ENCODE results near the gene PNMA6A.
"Not testable (repeated sequence)": the region's sequence is repeated elsewhere in the genome, so short reads cannot be mapped to it uniquely, and the experiment has no call there.

PNMA6A gene

DNA sequence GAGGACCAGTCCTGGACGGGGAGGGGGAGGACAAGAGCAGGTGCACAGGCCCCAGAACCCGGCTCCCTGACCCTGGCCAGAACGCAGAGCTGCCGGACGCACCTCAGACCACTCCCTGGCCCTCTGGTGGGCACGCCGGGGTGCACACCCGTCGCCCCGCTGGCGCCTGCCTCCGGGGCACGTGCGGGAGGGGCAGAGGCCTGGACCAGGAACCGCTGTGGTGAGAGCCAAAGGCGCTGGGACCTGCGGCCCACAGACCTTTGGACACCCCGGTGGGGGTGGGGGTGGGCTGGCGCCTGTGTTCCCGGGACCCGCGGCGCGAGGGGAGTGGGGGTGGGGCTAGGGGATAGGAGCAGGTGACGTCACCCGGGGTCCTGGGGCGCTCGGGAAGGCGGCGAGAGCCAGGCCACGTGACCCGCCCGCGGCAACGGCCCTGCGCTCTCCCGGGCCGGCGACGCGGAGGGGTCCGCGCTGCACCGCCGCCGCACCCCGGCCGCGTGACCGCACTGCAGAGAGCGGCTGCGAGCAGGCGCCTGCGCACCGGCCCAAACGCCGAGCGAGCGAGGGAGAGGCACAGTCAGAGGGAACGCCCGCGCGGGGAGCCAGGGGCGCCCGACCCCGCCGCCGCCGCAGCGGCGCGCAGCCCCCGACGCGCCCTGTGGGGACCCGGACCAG, at the start of gene PNMA6A:
Gene PNMA6A, plus strand, starts transcription at position 546 of the 675 bp plus-strand sequence. CDS start 609 bp downstream, outside the sequence.
- not testable (repeated sequence) for DNase-seq

GRCh38 chrX:153026501-153026900, 45.8 kb upstream of the PNMA6A start:
- DNase-seq = not testable (repeated sequence)

GRCh38 chrX:153028487-153028886, 43.8 kb upstream of the PNMA6A start:
- DNase-seq = not testable (repeated sequence)

DNA sequence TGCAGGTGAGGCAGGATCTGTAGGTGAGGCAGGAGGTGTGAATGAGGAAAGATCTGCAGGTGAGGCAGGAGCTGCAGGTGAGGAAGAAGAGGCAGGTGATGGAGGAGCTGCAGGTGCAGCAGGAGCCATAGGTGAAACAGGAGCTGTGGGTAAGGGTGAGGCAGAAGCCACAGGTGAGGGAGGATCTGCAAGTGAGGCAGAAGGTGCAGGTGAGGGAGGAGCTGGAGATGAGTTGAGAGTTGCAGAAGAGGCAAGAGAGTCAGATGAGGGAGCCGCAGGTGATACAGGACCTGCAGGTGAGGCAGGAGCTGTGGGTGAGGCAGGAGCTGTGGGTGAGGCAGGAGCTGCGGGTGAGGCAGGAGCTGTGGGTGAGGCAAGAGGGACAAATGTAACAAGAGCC, 43.1 kb upstream of the PNMA6A start:
- DNase-seq = no peak

- no peak for DNase-seq
Measured at GRCh38 chrX:153029875-153030274, 42.4 kb upstream of the PNMA6A start.

GRCh38 chrX:153030801-153031200, 41.5 kb upstream of the PNMA6A start:
- DNase-seq = no peak

DNA sequence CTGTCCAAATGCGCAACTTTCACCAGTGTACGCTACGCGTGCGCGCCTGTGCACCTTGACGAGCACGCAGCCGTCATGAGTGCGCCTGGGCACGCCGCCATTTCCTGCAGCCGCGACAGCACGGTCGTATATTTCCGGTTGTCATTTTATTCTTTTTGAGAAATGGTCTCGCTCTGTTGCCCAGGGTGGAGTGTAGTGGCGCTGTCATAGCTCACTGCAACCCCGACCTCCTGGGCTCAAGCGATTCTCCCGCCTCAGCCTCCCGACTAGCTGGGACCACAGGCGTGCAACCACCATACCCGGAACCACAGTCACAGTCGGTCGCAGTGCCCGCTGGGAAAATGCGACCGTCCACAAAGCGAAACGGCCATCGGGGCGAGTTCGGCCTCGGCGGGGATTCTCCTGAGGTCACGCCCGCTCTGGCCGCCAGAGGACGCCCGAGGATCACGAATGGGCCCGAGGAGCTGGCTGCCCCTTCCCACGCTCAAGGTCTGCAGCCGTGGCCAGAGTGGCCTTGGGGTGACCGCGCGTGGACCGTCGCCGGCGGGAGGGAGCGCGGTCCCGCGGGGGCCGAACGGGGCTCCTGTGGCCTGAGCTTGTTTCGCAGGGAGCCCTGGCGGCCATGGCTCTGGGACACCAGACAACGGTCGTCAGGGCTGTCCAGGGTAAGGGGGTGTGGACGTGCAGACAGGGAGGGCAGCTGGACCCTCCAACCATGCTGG, 39.7 kb upstream of the PNMA6A start:
- DNase-seq = peak; percentile 89

- DNase-seq = no peak
Measured at GRCh38 chrX:153049093-153049492, 23.2 kb upstream of the PNMA6A start.

DNA sequence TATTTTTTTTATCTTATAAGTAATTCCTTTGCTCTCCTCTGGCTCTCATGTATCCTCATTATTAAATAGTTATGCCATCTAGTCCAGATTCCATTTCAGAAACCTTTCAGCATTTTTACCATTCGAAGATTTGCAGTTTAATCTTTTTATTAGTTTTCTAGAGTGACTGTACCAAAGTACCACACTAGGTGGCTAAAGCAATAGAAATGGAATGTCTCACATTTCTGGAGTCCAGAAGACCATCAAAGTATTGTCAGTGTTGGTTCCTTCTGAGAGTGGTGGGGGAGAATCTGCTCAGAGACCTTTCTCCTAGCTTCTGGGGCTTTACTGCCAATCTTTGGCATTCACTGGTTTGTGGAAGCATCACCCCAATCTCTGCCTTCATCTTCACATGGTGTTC, 19.7 kb upstream of the PNMA6A start:
- DNase-seq = no peak

- DNase-seq = no peak
Measured at GRCh38 chrX:153055871-153056749, 16.1 kb upstream of the PNMA6A start, which contains the start of gene PNMA3. Gene PNMA3 (plus strand): TSS chrX:153056470. CDS start chrX:153057056, 586 bp downstream.

DNA sequence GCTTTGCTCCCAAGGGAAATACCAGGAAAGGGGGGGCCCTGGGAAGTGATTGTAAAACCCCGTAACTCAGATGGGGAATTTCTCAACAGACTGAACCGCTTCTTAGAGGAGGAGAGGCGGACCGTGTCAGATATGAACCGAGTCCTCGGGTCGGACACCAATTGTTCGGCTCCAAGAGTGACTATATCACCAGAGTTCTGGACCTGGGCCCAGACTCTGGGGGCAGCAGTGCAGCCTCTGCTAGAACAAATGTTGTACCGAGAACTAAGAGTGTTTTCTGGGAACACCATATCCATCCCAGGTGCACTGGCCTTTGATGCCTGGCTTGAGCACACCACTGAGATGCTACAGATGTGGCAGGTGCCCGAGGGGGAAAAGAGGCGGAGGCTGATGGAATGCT, 15.0 kb upstream of the PNMA6A start:
- no peak for DNase-seq

DNA sequence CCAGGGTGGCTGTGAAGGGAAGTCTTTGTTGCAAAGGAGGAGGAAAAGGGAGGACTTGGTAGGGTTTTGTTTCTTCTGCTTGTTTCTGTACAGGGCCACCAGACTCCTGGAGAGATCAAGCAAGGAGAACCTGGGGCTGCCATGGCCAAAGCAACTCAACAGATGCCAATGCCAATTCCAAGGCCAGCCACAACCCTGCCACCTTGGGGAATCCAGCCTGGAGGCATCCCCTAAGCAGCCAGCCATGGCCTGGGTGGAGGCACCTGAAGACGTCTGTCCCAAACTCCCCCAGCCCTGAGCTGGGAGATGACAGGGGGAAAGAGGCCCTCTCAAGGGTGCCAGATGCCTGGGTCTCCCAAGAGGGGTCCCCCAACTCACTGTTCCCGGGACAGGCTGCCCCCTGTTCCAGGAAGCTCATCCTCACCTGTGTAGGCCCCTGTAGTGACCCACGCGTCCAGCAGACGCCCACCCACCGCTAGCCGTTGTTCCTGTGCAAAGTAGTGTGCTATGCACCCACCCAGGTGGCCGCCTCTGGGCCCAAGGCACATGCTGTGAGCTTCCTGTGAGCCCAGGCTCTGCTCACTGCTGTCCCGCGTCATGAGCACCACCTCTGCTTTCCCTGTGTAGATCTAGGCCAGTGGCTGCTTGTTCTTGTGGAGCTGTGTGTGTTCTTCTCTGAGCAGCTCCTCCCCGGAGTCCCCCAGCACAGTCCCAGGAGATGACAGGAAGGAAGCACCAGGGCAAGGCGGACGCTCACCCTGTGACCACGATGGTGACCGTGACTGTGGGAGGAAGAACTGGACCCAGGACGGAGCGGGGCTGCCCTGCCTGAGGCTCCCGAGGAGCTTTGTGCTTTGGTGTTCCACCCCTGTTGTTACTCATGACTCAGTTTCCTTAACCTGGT, 12.8 kb upstream of the PNMA6A start:
- DNase-seq = no peak

- no peak for DNase-seq
Measured at GRCh38 chrX:153060095-153060445, 12.2 kb upstream of the PNMA6A start.

DNA sequence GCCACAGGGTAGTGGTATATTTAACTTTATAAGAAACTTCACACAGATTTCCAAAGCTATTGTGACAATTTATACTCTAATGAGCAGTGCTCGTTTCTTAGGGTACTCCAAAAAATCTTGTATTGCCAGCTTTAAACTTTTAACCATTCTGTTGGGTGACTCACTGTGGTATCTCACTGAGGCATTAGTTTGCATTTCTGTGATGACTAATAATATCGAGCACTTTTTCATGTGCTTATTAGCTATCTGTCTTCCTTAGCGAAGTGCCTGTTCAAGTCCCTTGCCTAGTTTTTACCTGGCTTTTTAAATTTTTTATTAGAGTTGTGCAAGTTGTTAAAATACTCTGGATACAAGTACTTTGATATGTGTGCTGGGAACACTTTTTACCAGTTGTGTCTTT, 10.5 kb upstream of the PNMA6A start:
- no peak for DNase-seq

GRCh38 chrX:153063315-153063714, 8.9 kb upstream of the PNMA6A start:
- DNase-seq = no peak

DNA sequence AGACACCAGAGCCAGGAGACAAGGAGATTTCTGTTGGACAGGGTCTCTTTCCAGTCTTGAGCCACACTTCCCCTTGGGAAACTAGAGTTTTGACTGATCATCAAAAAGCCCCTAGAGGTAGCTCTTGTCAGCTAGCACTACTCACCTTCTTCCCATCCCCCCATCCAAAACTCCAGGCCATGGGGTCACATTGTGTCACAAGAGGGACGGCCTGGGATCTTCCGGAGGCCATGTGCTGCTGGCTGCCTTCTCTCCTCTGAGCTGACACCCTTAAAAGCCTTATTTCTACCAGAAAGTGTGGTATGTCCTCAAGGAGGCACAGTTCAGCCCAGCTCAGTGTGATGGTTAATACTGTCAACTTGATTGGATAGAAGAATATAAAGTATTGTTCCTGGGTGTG, 8.2 kb upstream of the PNMA6A start:
- no peak for DNase-seq

DNA sequence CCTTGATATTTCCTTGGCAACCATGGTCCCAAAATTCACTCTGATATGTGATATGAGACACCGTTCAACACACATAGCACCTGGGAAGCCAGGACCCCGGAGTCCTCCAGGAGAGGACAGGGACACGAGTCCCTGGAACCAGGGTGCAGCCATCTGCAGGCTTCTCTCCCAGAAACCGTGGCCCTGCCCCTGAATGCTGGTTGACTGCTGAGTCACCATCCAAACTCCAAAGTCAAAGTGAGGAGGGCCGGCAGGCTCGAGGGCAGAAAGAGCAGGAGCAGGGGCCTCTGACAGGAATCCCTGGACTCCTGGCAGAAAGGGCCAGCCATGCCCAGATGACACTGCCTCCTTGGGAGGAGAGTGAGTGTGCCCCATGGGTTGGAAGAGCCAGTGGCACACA, 6.9 kb upstream of the PNMA6A start:
- DNase-seq = no peak

- not testable (repeated sequence) for DNase-seq
Measured at GRCh38 chrX:153066402-153066801, 5.9 kb upstream of the PNMA6A start.

GRCh38 chrX:153073331-153073730, 1.1 kb downstream of the PNMA6A start:
- not testable (repeated sequence) for DNase-seq

DNA sequence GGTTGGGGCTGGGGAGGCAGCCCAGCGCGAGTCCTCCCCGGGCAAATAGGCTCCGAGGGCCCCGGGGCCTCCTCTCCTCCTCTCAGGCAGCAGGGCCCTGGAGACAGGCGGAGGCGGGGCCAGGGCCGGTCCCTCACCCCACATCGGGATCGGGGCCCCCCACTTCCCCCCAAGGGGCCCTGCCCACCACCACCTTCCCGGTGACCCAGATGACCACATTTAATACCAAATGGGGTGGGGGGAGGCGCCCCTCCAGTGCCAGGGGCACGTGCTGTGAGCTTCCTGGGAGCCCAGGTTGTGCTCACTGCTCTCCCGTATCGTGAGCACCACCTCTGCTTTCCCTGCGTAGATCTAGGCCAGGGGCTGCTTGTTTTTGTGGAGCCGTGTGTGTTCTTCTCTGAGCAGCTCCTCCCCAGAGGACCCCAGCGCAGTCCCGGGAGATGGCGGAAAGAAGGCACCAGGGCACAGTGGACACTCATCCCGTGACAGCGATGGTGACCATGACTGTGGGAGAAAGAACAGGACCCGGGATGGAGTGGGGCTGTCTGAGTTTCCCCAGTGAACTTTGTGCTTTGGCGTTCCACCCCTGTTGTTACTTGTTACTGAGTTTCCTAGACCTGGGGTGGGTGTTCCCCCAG, 2.1 kb downstream of the PNMA6A start:
- DNase-seq = no peak

DNA sequence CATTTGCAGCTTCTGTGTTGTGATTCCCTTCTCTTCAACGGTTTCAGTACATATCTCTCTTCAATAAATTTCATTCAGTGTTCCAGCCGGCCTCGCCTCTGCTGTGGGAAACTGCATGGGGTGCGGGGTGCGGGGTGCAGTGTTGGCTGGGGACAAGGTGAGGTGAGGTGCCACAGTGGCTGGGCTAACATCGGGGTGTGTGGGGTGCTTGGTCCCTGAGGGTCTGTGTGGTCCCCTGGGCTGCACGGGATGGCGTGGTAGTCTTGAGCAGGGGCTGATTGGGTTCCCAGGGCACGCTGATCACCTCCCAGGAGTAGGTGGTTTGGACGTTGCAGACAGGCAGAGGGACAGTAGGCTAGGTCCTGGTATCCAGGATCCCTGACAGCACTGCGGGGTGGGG, 2.7 kb downstream of the PNMA6A start:
- DNase-seq = no peak

DNA sequence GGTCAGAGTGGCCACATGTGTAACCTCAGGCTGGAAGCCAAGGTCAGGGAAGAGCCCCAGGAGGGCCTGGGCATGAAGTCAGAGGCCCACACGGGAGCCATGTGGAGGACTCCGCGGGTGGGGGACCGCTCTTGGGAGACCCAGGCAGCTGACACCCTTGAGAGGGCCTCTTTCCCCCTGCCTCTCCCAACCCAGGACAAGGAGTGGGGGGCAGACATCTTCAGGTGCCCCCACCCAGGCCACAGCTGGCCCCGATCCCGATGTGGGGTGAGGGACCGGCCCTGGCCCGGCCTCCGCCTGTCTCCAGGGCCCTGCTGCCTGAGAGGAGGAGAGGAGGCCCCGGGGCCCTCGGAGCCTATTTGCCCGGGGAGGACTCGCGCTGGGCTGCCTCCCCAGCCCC, 3.1 kb downstream of the PNMA6A start:
- DNase-seq = no peak

Measured in activated CD8-positive, alpha-beta memory T cell treated with anti-CD3 and anti-CD28 coated beads for 24 hours (primary cell).